HG02884 (cell line): Measurements from ENCODE around the gene TBC1D7.
"Not testable (repeated sequence)": the region's sequence is repeated elsewhere in the genome, so short reads cannot be mapped to it uniquely, and the experiment has no call there.

ENCODE experiments used
- ATAC-seq: cut with Tn5 transposase; IDR thresholded peaks from one replicate; pipeline ENCODE4 v1.9.1; 2021; ENCODE audit warnings: mild to moderate bottlenecking, moderate library complexity; ENCODE audit not compliant: unreplicated experiment

The TBC1D7 gene

DNA sequence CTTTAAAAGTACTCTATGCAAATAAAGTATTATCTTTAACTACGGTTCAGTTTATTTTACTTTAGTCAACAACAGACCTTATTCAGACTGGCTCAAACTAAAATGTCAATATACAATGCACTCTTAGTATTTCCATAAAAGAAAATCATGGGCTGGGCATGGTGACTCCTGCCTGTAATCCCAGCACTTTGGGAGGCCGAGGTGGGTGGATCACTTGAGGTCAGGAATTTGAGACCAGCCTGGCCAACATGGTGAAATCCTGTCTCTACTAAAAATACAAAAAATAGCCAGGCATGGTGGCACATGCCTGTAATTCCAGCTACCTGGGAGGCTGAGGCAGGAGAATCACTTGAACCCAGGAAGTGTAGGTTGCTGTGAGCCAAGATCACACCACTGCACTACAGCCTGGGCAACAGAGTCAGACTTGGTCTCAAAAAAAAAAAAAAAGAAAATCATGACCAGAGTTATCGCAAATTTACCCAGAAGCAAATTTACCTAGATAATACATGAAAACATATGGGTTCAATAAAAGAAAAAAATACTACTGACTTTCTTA, 2.2 kb downstream of the TBC1D7 start:
- ATAC-seq: not testable (repeated sequence)

GRCh38 chr6:13319891-13320564, 8.3 kb downstream of the TBC1D7 start:
- no peak for ATAC-seq

DNA sequence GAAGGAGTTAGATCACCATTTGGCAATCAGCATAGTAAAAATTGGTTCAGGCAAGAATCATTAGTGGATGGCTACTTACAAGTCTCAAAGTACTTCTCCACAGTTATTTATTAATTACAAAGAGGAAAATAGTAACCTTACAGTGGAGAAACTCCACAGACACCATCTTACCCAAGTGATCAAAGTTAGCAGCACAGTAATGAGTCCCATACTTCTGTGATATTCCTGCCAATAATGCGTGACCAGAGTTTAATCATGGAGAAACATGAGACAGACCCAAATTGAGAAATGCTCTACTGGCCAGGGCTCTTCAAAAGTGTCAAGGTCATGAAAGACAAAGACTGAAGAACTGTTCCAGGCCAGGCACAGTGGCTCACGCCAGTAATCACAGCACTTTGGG, 9.5 kb downstream of the TBC1D7 start:
- no peak for ATAC-seq

- no peak for ATAC-seq
Measured at GRCh38 chr6:13315896-13316295, 12.4 kb downstream of the TBC1D7 start.

DNA sequence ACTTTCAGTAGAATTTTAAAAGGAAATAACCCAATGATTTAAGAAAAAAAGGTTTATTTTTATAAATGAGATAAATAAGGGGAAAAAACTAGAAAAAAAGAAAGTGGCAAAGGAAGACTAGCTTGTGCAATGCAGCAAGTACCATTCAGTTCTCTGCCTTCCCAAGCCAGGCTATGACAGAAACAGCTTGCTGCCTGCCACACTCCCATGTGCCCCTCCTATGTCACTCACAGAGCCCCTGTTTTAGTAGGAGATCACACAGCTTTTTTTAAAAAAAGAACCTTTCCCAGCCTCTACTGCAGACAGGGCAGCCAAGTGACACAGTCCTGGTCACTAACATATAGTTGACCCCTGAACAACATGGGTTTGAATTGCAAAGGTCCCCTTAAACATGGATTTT, 13.5 kb downstream of the TBC1D7 start:
- no peak for ATAC-seq

DNA sequence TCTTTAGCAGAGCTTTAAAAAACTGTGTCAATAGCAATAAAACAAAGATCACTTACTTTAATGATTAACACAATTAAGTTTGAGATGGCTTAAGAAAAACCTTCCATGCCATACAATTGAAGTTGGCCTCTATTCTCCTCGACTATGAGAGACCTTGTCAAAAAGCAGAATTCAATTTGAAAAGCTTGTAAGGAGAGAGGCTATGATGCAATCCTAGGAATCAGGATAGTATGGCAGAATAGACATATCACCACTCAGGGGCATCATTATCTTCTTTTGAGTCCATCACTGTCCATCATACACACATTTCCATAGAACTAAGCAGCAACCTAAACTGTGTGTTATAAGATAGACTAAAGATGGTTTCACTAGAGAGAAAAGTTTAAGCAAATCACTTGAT, 17.2 kb downstream of the TBC1D7 start:
- no peak for ATAC-seq

DNA sequence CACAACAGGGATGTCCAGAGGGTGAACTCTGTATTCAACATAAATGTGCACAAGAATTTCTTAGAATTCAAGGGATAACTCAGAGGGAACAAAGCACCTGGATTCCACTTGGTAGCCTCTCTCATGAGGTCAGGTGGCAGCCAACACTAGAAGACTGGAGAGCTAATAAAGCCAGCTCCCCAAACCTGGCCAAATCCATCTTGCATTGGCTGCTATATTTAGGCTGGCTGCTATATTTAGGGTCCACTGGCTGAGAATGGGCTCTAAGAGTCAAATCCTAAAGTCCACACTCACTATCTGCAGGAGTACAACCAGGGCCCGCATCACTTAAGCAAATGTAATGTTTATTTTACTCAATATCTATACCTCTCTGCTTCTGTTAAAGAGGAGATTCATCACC, 20.0 kb downstream of the TBC1D7 start:
- ATAC-seq: no peak

DNA sequence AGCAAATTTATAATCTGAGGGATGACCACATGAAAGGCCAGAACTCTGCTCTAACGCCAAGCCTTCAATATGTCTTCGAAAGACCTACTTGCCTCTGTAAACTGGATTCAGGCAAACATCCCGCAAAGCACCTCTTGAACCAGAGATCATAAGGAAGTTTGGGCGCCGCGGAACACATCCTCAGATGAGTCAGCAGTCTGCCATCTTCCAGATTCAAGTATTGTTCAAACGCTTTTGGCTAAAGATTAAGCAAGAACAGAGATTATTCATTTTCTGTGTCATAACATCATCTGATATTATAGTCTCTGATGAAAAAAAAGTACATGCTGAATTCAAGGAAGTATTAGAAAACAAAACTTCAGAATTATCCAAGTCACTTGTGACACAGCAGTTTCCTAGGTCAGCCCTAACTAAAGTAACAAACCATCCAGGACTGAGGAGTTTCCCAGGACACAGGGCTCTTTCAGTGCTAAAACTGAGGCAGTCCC, 20.8 kb downstream of the TBC1D7 start:
- ATAC-seq: no peak

DNA sequence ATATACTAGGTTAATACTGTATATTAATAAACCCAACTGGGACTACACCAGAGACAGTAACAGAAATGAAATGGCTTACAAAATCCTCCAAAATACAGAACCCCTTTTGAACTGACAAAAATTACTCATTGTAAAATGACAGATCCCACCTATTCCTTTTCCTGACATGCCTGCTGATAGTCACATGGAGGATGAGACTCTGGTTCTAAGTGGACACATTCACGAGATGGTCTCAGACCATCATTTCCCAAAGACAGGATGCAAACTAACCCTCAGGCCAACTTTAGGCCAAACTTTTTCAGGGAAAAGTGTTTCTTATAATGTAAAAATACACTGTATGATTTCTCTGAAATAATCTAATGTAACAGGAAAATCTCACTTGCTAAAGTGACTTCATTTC, 22.5 kb downstream of the TBC1D7 start:
- no peak for ATAC-seq

- no peak for ATAC-seq
Measured at GRCh38 chr6:13305288-13305687, 23.0 kb downstream of the TBC1D7 start.

DNA sequence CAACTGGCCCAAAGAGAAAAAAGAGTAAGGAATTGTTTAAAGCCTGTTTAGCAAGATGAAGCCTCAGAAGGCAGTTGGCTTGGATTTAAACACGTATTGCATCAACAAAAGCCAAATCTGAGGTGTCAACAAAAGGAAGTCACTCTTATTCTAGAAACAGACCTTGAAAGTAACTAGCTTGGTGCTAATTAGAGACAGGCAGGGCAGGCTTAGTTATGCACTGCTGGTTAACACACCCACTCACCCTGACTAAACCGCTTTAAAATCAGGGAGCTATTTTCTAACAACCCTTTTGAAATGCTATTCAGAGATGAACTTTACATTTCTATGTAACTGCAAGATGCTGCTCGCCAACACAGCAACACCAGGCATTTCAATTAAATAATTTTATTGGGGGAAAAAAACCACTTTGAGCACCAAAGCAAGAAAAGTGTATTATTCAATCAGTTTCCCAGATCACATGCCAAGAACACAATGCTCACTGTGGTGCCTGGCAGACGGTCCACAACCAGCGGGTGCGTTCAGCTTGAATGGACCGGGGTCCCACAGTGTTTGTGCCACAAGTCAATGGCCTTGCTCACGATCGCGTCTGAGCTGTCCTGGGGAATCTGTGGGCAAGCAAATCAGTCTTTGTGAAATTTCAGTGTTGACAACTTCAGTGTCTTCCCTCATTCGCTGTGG, 23.6 kb downstream of the TBC1D7 start:
- ATAC-seq: peak; percentile 35

DNA sequence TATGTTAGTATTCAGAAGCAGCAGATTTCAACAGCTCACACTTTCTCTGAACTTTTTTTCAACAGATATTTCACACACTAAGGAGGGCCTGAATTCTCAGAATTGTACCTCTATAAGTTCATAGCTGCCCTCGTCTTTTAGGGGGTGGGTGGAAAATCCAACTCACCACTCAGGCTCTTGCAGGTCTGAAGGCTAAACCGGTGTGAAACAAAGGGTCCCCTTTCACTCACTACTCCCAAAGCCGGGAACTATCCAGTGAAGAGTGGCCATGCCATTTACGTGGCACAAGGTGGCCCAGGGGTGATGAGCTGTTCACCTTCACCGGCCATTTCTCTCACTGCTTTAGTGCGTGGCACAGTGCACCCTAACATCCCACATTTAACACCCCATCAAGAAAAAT, 24.2 kb downstream of the TBC1D7 start:
- no peak for ATAC-seq

- ATAC-seq: peak; percentile 46
Measured at GRCh38 chr6:13303668-13304017, 24.7 kb downstream of the TBC1D7 start.

DNA sequence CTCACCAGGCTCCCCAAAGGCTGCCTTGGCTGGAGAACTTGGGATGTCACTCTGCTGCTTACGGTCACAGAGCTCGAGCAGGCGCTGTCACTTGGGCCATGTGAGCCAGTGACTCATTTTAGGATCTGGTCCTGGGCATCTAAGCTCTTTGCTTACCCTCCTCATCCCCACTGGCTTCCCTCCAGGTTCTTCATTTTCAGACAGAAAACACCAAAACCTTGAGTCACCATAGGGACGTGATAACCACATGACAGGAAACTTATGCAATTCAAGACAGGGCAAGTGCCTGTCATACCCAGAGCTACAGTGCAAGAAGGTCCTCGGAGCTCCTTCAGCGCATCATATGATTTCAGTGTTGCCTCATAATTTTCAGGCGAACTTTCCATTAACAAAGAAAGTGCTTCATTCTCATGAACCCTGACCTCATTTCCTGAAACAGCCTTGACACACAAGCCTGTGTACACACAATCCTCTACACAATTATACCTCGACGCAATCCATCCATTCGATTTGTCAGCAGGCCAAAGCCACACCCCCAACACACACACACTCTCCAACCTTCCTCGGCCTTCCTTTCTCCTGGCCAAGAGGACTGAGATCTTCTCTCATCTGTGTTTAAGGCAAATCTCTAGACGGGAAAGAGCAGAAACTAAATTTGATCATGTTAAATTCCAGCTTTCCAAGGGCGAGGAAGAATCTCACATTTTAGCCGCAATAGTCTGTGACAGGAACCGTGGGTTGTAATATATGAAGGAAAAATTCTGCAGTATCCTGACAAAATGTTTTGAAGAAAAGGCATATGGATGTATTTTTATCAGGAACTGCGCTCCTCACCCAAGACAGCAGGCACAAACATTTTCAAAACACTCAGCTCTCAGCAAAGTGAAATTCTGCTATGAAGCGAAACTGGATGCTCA, 25.3 kb downstream of the TBC1D7 start:
- peak; percentile 73 for ATAC-seq

DNA sequence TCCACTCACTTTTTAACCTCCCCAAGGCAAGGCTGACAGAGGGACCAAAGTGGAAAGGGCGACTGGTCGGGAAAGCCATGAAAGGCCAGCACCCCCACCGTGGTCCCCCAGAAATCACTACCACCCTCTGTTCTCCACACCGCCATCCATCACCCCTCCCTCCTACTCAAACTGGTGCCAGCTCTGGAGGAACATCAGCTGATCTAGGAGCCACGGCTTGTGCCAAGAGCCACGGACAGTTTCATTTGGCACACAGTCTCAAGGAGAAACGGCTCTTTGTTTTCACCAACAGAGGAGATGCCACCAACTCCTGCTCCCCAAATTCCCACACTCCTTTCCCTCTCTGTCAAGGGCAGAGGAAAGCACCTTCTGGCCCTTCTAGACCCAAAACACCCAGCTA, 26.0 kb downstream of the TBC1D7 start:
- ATAC-seq: no peak

DNA sequence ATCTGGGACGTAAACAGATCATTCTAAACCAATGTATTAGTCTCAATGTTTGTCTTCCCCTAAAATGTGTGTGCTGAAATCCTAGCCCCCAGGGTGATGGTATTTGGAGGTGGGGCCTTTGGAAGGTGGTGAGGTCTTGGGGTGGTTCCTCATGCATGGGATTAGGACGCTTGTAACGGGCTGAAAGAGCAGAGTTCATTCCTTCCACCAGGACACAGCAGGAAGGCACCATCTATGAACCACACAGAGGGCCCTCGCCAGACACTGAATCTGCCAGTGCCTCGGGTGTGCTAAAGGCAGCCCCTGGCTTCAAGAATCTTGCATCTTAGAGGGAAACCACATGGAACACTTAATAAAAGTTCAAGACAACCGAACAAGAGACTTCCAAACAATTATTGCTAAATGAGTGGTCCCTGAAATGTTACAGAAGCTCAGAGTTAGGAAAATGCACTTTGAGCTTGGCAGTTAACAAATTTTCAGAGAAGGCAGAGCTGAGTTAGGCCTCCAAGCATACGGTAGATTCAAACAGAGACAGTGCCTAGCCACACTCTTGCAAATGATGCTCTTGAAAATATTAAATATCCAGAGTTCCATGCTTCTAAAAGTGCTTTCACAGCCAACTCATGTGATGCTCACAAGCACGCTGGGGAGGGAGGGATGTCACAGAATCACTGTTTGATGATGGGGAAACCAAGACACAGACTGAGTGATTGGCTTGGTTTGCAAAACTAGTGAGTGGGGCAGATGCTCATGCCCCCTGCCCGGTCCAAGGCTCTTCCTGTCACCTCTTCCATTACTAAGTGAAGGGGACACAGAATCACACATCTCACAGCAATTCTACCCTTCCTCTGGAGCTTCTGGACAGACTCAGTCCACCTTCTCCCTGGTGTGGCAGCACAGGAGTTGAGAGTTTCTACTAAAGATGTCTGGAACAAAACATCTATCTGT, 27.4 kb downstream of the TBC1D7 start:
- no peak for ATAC-seq

DNA sequence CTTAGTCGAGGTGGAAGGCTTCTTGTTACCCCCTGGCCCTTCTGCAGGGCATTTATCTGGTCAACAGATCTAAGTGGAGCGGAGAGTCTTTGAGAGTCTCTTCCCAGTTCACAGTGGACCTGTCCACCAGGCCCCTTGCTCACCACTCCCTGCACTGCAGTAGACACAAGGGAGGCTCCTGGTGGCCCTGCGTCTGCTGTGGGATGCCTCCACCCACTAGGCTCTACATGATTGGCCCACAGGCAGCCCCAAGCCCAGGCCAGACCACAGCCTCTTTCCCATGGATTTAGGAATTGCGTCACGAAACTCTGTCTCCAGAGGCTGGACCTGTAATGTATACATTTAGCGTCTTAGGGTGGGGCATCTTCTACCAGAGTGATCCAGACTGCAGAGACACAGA, 28.4 kb downstream of the TBC1D7 start:
- ATAC-seq: no peak

- no peak for ATAC-seq
Measured at GRCh38 chr6:13299403-13299821, 28.9 kb downstream of the TBC1D7 start.

GRCh38 chr6:13298446-13298845, 29.9 kb downstream of the TBC1D7 start:
- ATAC-seq: no peak

- ATAC-seq: no peak
Measured at GRCh38 chr6:13297391-13297790, 30.9 kb downstream of the TBC1D7 start.
